H54 (cell line): ENCODE measurements around the gene SLC19A1.

ENCODE experiments used
- DNase-seq: peaks from one replicate; pipeline ENCODE4 v3.0.0; 2011; ENCODE audit warnings: low spot score, mixed read lengths; ENCODE audit not compliant: insufficient read length
- FAIRE-seq: peaks from 3 replicates; lab custom pipeline; 2011; peaks lifted over from hg19 to GRCh38; lab: Jason Lieb, UNC
- POLR2A ChIP-seq: IDR thresholded peaks from 2 replicates; pipeline ENCODE4 v1.6.1; 2011; ENCODE audit warnings: low read depth, mild to moderate bottlenecking, low read length

The SLC19A1 gene

GRCh38 chr21:45525153-45525909 lies 16.9 kb downstream of the SLC19A1 start:
- no peak for DNase-seq
- TF ChIP-seq POLR2A = no peak
- FAIRE-seq = no peak

GRCh38 chr21:45524756-45525152 lies 17.5 kb downstream of the SLC19A1 start:
- no peak for TF ChIP-seq POLR2A
- no peak for FAIRE-seq
- no peak for DNase-seq

- FAIRE-seq = no peak
- no peak for DNase-seq
- no peak for TF ChIP-seq POLR2A
These were observed 18.7 kb downstream of the SLC19A1 start for GRCh38 chr21:45523411-45524101.

- DNase-seq (no peak), FAIRE-seq (no peak)
- TF ChIP-seq POLR2A = no peak
These were observed 19.3 kb downstream of the SLC19A1 start for GRCh38 chr21:45522986-45523385.

DNA sequence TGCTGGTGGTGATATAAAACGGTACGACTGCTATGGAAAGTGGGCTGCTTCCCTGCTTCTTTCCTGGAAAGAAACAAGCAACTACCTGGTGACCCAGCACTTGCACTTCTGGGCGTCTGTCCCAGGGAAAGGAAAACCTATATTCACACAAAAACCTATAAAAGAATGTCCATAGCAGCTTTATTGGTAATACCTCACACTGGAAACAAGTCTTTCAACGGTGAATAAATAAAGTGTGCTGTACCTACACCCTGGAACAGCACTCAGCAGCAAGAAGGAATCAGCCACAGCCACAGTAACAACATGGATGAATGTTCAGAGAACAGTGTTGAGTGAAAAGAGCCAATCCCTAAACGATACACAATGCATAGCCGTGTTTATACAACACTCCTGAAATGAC lies 19.9 kb downstream of the SLC19A1 start:
- no peak for TF ChIP-seq POLR2A
- FAIRE-seq = no peak
- no peak for DNase-seq

DNA sequence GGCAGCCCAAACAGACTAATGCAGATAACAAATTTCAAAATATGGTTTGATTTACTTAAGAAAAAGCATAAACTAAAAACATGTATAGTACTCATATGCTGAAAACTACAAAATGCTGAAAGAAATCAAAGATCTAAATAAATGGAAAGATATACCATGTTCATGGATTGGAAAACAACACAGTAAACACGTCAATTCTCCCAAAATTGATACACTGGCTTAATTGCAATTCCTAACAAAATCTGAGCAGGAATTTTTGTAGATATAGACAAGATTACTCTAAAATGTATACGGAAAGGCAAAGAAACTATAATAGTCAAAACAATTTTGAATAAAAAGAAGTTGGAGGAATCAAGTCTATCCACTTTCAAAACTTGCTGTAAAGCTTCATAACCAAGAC lies 21.0 kb downstream of the SLC19A1 start:
- DNase-seq (no peak), FAIRE-seq (no peak)
- TF ChIP-seq POLR2A = no peak

GRCh38 chr21:45519182-45519581 lies 23.1 kb downstream of the SLC19A1 start:
- no peak for TF ChIP-seq POLR2A
- FAIRE-seq = no peak
- no peak for DNase-seq

- no peak for DNase-seq
- TF ChIP-seq POLR2A = no peak
- no peak for FAIRE-seq
These were observed 23.5 kb downstream of the SLC19A1 start for GRCh38 chr21:45518742-45519141.

DNA sequence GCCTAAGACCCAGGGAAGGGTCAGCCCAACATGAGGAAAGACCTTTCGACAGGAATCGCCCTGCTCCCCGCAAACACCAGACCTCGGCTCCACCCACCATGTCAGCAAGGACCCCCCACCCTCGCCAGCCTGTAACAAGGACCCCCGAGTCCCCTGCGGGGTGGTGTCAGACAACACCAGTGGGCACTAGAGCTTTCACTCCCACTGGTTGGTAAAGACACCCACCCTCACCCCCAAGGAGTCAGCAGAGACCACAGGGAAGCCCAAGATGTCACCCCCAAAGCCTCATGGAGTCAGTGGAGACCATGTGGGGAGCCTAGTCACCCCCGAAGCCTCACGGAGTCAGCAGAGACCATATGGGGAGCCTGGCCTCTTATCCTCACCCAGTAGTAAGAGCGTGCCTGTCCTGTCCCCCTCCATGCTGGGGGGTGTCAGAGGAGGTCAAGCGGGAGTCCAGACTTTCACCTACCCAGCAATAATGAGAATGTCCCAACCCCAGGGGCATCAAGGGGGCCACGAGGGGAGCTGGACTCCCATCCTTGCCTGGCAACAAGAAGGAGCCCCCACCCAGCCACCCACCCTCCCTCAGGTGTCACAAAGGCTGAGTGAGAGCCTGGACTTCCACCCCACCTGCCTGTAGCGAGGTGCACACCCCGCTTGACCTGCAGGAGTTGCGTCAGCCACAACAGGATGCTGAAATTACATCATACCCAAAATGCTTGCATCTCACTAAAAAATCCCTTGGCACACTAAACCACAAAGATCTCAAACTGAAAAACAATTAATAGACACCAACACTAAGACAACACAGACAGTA lies 24.8 kb downstream of the SLC19A1 start:
- FAIRE-seq (no peak), DNase-seq (no peak)
- no peak for TF ChIP-seq POLR2A

- no peak for TF ChIP-seq POLR2A
- FAIRE-seq = no peak
- DNase-seq = no peak
These were observed 25.5 kb downstream of the SLC19A1 start for GRCh38 chr21:45516671-45517151.

DNA sequence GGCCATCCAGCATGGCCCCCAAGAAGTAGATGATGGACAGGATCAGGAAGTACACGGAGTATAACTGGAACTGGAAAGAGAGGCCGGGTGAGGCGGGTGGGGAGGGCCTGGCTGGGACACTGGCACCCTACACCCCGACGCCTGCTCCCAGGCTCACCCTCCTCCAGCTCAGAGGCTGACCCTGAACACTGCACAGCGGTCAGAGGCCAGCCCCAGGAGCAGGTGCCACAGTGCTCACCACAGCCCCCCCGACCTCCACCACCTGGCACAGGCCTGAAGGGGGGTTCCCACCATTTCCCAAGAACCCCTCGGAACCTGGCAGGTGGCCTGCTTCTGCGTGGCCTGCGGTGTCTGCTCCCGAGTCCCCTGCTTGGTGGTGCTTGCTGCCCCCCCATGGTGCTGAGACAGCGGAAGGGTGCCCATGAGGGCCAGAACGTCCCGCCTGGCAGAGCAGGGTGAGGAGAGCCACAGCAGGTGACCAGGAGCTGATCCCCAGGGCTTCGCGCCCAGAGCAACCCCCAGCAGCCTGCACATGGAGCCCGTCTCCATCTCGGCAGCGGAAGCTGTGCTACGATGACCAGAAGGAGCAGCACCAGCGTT lies 26.1 kb downstream of the SLC19A1 start:
- DNase-seq (no peak), FAIRE-seq (no peak)
- no peak for TF ChIP-seq POLR2A

DNA sequence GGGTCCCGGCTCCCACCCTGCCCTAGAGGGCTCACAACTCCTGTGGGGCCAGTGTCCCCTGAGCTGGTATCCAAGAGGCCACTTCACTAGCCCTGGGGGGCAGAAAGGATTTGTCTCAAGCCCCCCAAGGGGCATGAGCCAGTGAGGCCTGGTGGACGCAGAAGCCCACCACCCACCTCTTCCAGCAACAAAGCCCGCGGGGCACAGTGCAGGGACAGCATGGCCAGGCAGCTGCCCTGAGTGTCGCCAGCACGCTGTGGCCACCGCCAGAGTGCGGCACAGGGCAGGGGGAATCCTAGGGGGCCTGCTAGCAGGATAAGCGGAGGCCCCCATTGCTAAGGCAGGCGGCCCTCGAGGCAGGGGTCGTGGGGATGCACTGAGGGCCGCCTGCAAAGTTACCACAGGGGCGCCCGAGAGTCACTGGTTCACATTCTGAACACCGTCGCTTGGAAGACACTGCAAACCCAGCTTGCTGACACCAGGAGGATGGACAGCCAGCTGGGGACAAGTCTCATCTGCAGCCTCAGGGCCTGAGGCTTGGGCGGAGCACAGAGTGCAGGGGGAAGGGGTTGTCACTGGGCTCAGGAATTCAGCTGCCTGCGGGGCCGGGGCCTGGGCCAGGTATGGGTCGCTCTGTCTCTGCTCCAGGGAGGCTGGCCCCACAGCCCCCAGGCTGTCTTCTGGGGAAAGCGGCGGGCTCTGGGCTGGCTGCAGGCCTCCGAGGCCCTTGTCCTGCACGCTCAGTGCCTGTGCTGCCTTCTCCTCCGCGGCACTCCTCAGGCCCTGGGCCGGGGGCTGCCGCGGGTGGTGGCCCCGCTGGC lies 26.8 kb downstream of the SLC19A1 start:
- DNase-seq (no peak), FAIRE-seq (no peak)
- TF ChIP-seq POLR2A = no peak
